RWPE2 (cell line): ENCODE measurements around the gene ACY1.

Experiments
- ATAC-seq: fragments of 200-7000 bp; cut with Tn5 transposase; 3 replicates; pipeline ENCODE4 v1.9.1; 2021; ENCODE audit warnings: low read depth
- DNase-seq: peaks from one replicate; pipeline ENCODE4 v3.0.0-alpha.2; 2020; ENCODE audit warnings: low spot score
- H3K27ac ChIP-seq: fragments of 450-650 bp; 2 replicates; pipeline ENCODE4 v1.5.1; 2017; ENCODE audit warnings: mild to moderate bottlenecking; ENCODE audit not compliant: poor library complexity, severe bottlenecking
- H3K27me3 ChIP-seq: fragments of 250-450 bp; sonication (Bioruptor Pico); 2 replicates; pipeline ENCODE4 v1.5.1; 2021; ENCODE audit warnings: mild to moderate bottlenecking, moderate library complexity; ENCODE audit not compliant: insufficient read depth, poor library complexity, severe bottlenecking
- H3K36me3 ChIP-seq: fragments of 250-450 bp; sonication (Bioruptor Pico); 2 replicates; pipeline ENCODE4 v1.5.1; 2020; ENCODE audit warnings: low read depth, mild to moderate bottlenecking, moderate library complexity
- H3K4me1 ChIP-seq: fragments of 250-450 bp; sonication (Bioruptor Pico); 2 replicates; pipeline ENCODE4 v1.5.1; 2021; ENCODE audit warnings: mild to moderate bottlenecking, moderate library complexity; ENCODE audit not compliant: insufficient read depth, poor library complexity, severe bottlenecking
- H3K4me3 ChIP-seq: fragments of 250-450 bp; sonication (Bioruptor Pico); 2 replicates; pipeline ENCODE4 v1.5.1; 2021; ENCODE audit warnings: mild to moderate bottlenecking, moderate library complexity; ENCODE audit not compliant: severe bottlenecking
- H3K9me3 ChIP-seq: fragments of 250-450 bp; sonication (Bioruptor Pico); 2 replicates; pipeline ENCODE4 v1.5.1; 2021; ENCODE audit warnings: mild to moderate bottlenecking, moderate library complexity; ENCODE audit not compliant: severe bottlenecking
- TF ChIP-seq, protein P1 (sequence below): fragments of 450-650 bp; IDR thresholded peaks from one replicate; pipeline ENCODE4 v1.5.1; 2017; ENCODE audit warnings: mild to moderate bottlenecking, moderate library complexity; ENCODE audit not compliant: poor library complexity, severe bottlenecking

Gene ACY1

DNA sequence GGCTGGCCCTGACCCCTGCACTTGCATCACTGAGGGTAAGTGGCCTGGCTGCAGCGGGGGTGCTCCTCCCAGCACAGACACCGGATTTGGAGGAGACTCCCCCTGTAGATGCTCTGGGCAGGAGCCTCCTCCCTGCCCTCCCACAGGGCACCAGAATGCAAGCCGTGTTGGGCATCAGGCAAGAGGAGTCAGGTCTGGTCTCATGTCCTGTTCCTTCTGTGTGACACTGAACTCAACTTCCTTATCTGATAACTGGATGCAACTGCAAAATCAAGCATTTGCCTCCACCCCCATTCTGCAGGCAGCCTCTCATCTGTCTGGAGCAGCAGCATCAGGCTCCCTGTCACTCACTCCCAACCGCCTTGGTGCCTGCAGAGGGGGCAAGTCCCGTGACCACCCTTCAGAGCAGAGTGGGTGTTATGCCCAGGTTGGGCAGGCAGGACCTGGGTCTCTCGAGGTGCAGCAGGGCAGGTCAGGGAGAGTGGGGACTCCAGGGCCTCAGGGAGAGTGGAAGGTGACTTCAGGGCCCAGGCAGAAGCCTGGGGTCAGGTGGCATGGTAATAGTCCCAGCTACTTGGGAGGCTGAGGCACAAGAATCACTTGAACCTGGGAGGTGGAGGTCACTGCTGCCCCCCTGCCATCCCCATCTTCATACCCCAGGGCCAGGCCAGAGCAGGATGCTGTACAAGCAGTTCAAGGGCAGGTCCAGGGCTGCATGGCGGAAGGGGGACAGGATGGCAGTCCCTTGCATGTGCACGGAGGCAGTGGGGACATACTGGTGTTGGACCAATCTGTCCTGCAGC lies 22.9 kb downstream of the ACY1 start:
- ATAC-seq: no peak
- DNase-seq: no peak
- no peaks in the 10 kb centered on the region for H3K36me3 ChIP-seq
- no peaks in the 10 kb centered on the region for H3K9me3 ChIP-seq
- H3K4me3 ChIP-seq: no peak overlapping the region
- TF ChIP-seq, protein P1, sequence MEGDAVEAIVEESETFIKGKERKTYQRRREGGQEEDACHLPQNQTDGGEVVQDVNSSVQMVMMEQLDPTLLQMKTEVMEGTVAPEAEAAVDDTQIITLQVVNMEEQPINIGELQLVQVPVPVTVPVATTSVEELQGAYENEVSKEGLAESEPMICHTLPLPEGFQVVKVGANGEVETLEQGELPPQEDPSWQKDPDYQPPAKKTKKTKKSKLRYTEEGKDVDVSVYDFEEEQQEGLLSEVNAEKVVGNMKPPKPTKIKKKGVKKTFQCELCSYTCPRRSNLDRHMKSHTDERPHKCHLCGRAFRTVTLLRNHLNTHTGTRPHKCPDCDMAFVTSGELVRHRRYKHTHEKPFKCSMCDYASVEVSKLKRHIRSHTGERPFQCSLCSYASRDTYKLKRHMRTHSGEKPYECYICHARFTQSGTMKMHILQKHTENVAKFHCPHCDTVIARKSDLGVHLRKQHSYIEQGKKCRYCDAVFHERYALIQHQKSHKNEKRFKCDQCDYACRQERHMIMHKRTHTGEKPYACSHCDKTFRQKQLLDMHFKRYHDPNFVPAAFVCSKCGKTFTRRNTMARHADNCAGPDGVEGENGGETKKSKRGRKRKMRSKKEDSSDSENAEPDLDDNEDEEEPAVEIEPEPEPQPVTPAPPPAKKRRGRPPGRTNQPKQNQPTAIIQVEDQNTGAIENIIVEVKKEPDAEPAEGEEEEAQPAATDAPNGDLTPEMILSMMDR: no peak
- H3K27me3 ChIP-seq: no peaks in the 10 kb centered on the region
- H3K27ac ChIP-seq: peak overlapping the region; percentile 14
- H3K4me1 ChIP-seq: no peaks in the 10 kb centered on the region

GRCh38 chr3:52006820-52007133 lies 23.4 kb downstream of the ACY1 start:
- H3K27ac ChIP-seq: no peak overlapping the region
- DNase-seq (no peak), ATAC-seq (no peak)
- H3K36me3 ChIP-seq: no peaks in the 10 kb centered on the region
- TF ChIP-seq, protein P1: no peak
- no peaks in the 10 kb centered on the region for H3K27me3 ChIP-seq
- no peaks in the 10 kb centered on the region for H3K4me1 ChIP-seq
- no peaks in the 10 kb centered on the region for H3K9me3 ChIP-seq
- H3K4me3 ChIP-seq: no peak overlapping the region

- H3K27ac ChIP-seq: no peak overlapping the region
- H3K36me3 ChIP-seq: no peaks in the 10 kb centered on the region
- no peaks in the 10 kb centered on the region for H3K4me1 ChIP-seq
- H3K9me3 ChIP-seq: no peaks in the 10 kb centered on the region
- TF ChIP-seq, protein P1: no peak
- DNase-seq (no peak), ATAC-seq (no peak)
- no peak overlapping the region for H3K4me3 ChIP-seq
- H3K27me3 ChIP-seq: no peaks in the 10 kb centered on the region
These were observed 24.0 kb downstream of the ACY1 start for GRCh38 chr3:52007291-52007690.

DNA sequence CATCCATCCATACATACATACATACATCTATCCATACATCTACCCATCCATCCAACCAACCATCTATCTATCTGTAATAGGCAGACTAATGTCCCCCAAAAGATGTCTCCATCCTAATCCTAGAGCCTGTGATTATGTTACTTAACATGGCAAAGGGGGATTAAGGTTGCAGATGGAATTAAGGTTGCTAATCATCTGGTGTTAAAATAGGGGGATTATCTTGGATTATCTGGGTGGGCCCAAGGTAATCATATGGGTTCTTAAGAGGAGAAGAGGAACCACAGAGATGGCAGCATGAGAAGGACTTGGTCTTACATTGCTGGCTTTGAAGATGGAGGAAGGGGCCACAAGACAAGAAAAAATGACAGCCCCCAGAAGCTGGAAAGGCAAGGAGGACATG lies 27.1 kb downstream of the ACY1 start:
- TF ChIP-seq, protein P1: no peak
- DNase-seq (no peak), ATAC-seq (no peak)
- Histone ChIP-seq H3K27ac (no peak overlapping the region), H3K9me3 (no peaks in the 10 kb centered on the region), H3K4me3 (no peak overlapping the region), H3K36me3 (no peaks in the 10 kb centered on the region), H3K4me1 (no peaks in the 10 kb centered on the region), H3K27me3 (no peaks in the 10 kb centered on the region)

GRCh38 chr3:52012699-52013098 lies 29.4 kb downstream of the ACY1 start:
- H3K4me3 ChIP-seq: no peak overlapping the region
- ATAC-seq: no peak
- TF ChIP-seq, protein P1: no peak
- no peaks in the 10 kb centered on the region for H3K4me1 ChIP-seq
- no peaks in the 10 kb centered on the region for H3K27me3 ChIP-seq
- H3K36me3 ChIP-seq: no peaks in the 10 kb centered on the region
- H3K9me3 ChIP-seq: no peaks in the 10 kb centered on the region
- no peak overlapping the region for H3K27ac ChIP-seq
- DNase-seq: no peak
